IPS DF 6.9 (cell line): ENCODE data around the gene MPHOSPH8.
A peak's percentile ranks its signal among the peaks of the same experiment; 100 is the strongest.
"Not testable (repeated sequence)": the region's sequence is repeated elsewhere in the genome, so short reads cannot be mapped to it uniquely, and the experiment has no call there.

Experiments
- DNase-seq: peaks from one replicate; pipeline ENCODE4 v3.0.0-alpha.2; 2013; ENCODE audit warnings: low read depth, low spot score
- H3K27ac ChIP-seq: one replicate; pipeline ENCODE4 v1.5.1; 2013; ENCODE audit warnings: low read length, control low read depth
- H3K27me3 ChIP-seq: 2 replicates; pipeline ENCODE4 v1.6.1; 2013; ENCODE audit warnings: mild to moderate bottlenecking, low read length; ENCODE audit not compliant: control insufficient read depth, insufficient read depth
- H3K36me3 ChIP-seq: 2 replicates; pipeline ENCODE4 v1.6.1; 2013; ENCODE audit warnings: low read length; ENCODE audit not compliant: control insufficient read depth, insufficient read depth
- H3K4me1 ChIP-seq: 2 replicates; pipeline ENCODE4 v1.6.1; 2013; ENCODE audit warnings: low read length; ENCODE audit not compliant: control insufficient read depth, insufficient read depth
- H3K4me3 ChIP-seq: 2 replicates; pipeline ENCODE4 v1.5.1; 2013; ENCODE audit warnings: mild to moderate bottlenecking, low read length
- H3K9me3 ChIP-seq: 2 replicates; pipeline ENCODE4 v1.6.1; 2013; ENCODE audit warnings: low read length, inconsistent platforms; ENCODE audit not compliant: control insufficient read depth, insufficient read depth
- WGBS: extraction: QIAGEN DNeasy Blood & Tissue Kit; methylation state at CpG from one replicate; pipeline ENCODE4 v1.1.7; 2013; ENCODE audit warnings: mixed read lengths, missing lambda C conversion rate; ENCODE audit not compliant: insufficient read length, insufficient coverage; 5-methylcytosine and 5-hydroxymethylcytosine counted together

Gene MPHOSPH8

GRCh38 chr13:19624265-19624664 lies 9.2 kb upstream of the MPHOSPH8 start:
- no peaks in the 10 kb centered on the region for H3K4me1 ChIP-seq
- H3K4me3 ChIP-seq: no peak overlapping the region
- no peak overlapping the region for H3K27ac ChIP-seq
- WGBS: no CpG with 5 or more reads among the region's 2 CpGs
- no peaks in the 10 kb centered on the region; the same call in 1 of the 2 replicates for H3K27me3 ChIP-seq
- no peaks in the 10 kb centered on the region for H3K36me3 ChIP-seq
- no peak for DNase-seq
- no peaks in the 10 kb centered on the region; the same call in 1 of the 2 replicates for H3K9me3 ChIP-seq

GRCh38 chr13:19632915-19633478 lies 462 bp upstream of the MPHOSPH8 start:
- DNase-seq: no peak
- WGBS: no CpG with 5 or more reads among the region's 25 CpGs
- no peaks in the 10 kb centered on the region for H3K4me1 ChIP-seq
- no peaks in the 10 kb centered on the region for H3K27me3 ChIP-seq
- peak overlapping the region; percentile 40; the same call in 1 of the 2 replicates for H3K4me3 ChIP-seq
- no peaks in the 10 kb centered on the region for H3K36me3 ChIP-seq
- no peak overlapping the region for H3K27ac ChIP-seq
- no peaks in the 10 kb centered on the region for H3K9me3 ChIP-seq

- DNase-seq: no peak
- Histone ChIP-seq H3K4me3 (peak overlapping the region; percentile 80), H3K9me3 (no peaks in the 10 kb centered on the region), H3K27ac (no peak overlapping the region), H3K4me1 (no peaks in the 10 kb centered on the region), H3K36me3 (no peaks in the 10 kb centered on the region), H3K27me3 (no peaks in the 10 kb centered on the region)
- WGBS: no CpG with 5 or more reads among the region's 12 CpGs
Observed at GRCh38 chr13:19634256-19634740, 839 bp downstream of the MPHOSPH8 start.

DNA sequence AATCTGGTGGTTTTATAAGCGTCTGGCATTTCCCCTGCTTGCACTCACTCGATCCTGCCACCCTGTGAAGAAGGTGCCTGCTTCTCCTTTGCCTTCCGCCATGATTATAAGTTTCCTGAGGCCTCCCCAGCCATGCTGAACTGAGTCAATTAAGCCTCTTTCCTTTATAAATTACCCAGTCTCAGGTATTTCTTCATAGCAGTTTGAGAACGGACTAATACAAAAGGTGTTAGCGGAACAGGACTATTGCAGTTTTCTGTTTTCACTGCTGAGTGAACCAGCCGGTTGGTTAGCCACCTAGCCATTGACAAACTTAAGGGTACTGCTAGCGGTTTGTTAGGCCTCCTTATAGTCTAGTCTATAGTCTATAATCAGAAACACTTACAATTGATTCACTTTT lies 2.5 kb downstream of the MPHOSPH8 start:
- not testable (repeated sequence) for DNase-seq
- WGBS: no CpG with 5 or more reads among the region's 7 CpGs

DNA sequence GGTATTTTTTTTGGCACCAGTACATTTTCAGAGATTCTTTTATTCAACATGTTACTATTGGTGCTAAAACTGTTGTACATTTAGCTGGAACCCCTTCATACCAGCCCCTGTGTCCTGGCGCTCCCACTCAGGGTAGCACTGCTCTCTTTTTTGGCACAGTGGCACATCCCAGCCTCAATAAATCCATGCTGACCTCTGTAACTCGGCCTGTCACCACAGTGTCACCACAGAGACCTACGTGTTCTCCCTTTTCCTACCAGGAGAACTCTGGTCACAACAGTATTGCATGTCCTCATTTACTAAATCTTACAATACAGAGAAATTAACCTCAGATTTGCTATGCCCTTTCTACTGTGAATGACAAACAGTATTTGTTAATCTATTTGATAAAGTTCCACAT lies 10.2 kb downstream of the MPHOSPH8 start:
- WGBS: no CpG with 5 or more reads among the region's 3 CpGs
- DNase-seq: no peak
- H3K36me3 ChIP-seq: no peaks in the 10 kb centered on the region
- no peaks in the 10 kb centered on the region for H3K27me3 ChIP-seq
- H3K9me3 ChIP-seq: no peaks in the 10 kb centered on the region
- H3K4me3 ChIP-seq: no peak overlapping the region
- no peak overlapping the region for H3K27ac ChIP-seq
- H3K4me1 ChIP-seq: no peaks in the 10 kb centered on the region

More for the DNA sequence above, 2.5 kb downstream of the MPHOSPH8 start:
- H3K4me1 ChIP-seq, H3K27ac ChIP-seq, H3K4me3 ChIP-seq, H3K9me3 ChIP-seq, H3K36me3 ChIP-seq, H3K27me3 ChIP-seq: not testable (repeated sequence)

DNA sequence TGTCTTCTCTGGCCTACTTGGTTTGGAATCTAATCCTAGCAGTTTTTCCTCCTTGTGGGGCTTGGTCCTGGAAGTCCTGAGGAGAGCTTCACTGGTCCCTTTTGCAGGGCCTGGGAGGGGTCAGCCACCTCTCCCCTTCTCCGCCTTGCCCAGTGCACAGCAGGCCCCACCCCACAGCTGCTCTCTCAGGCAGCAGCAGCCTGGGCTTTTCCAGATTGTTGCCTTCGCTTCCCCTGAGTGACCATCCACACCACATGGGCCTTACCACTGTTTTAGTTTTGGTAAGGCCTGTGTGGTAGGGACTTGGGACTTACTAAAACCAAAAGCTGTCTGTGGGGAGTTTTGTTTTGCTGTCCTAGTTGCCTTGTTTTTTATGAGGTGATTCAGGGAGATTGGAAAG lies 11.5 kb downstream of the MPHOSPH8 start:
- WGBS: no CpG with 5 or more reads among the region's 2 CpGs
- no peak for DNase-seq
- Histone ChIP-seq H3K9me3 (no peaks in the 10 kb centered on the region), H3K4me3 (no peak overlapping the region), H3K27ac (no peak overlapping the region), H3K4me1 (no peaks in the 10 kb centered on the region), H3K36me3 (no peaks in the 10 kb centered on the region), H3K27me3 (no peaks in the 10 kb centered on the region)

GRCh38 chr13:19646063-19646462 lies 12.6 kb downstream of the MPHOSPH8 start:
- no peak for DNase-seq
- Histone ChIP-seq H3K4me3 (no peak overlapping the region), H3K27ac (no peak overlapping the region), H3K4me1 (no peaks in the 10 kb centered on the region), H3K9me3 (no peaks in the 10 kb centered on the region), H3K36me3 (no peaks in the 10 kb centered on the region), H3K27me3 (no peaks in the 10 kb centered on the region)
- no CpG with 5 or more reads among the region's 4 CpGs for WGBS

DNA sequence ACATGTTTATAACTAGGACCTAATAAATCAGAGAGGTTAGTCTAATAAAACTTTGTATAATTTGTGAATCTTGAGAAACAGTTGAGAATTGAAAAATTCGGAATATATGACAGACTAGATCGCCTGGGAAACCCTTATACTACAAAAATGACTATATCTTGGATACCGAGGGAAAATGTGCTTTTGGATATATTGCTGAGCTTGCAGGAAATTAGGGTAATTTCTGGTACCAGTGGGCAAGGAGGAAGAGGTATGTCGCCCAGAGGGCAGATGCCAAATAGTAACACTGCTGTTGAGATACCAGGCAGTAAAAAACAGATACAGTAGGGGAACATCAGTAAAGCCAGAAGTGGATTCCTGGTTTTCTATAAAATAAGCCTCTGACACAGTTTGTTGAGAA lies 17.3 kb downstream of the MPHOSPH8 start:
- no peak for DNase-seq
- no peak overlapping the region for H3K4me3 ChIP-seq
- no CpG with 5 or more reads among the region's 4 CpGs for WGBS
- no peak overlapping the region for H3K27ac ChIP-seq
- H3K4me1 ChIP-seq: no peaks in the 10 kb centered on the region
- H3K36me3 ChIP-seq: no peaks in the 10 kb centered on the region
- H3K9me3 ChIP-seq: no peaks in the 10 kb centered on the region
- H3K27me3 ChIP-seq: no peaks in the 10 kb centered on the region

DNA sequence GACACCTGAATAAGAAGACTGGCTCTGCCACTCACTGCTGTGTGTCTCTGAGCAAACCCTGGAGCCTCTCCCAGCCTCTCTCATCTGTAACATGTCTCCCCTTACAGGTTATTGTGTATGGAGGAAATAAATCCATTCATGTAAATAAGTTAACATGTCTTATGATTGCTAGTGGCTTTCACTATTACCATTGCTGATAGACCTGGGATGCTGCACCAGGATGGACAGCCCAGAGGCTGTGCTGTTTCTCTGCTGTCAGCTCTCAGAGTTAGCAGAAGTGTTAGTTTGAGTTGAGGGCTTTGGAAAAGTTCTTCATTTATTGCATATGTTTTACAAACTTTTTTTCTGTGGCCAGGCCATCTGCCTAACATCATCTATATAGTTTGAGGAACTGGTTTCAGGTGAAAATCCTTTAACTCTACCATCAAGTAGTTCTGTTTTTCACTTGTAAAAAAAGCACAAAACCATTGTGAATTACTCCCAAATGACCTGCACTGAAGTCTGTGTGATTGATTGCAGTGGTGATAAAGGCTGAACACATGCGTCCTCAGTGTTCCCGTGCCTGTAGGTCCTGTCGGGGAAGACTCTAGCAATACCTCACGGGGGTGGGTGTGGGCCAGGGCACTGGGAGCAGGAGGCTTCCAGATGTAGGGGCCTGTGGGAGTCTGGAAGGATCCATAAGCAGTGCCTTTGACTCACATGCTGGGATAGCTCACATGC lies 24.6 kb downstream of the MPHOSPH8 start:
- no CpG with 5 or more reads among the region's 4 CpGs for WGBS
- H3K27me3 ChIP-seq: no peaks in the 10 kb centered on the region
- H3K9me3 ChIP-seq: no peaks in the 10 kb centered on the region
- H3K36me3 ChIP-seq: peaks cover under 1% of the 10 kb centered on the region; the same call in 1 of the 2 replicates
- DNase-seq: no peak
- no peaks in the 10 kb centered on the region for H3K4me1 ChIP-seq
- H3K4me3 ChIP-seq: no peak overlapping the region
- no peak overlapping the region for H3K27ac ChIP-seq

DNA sequence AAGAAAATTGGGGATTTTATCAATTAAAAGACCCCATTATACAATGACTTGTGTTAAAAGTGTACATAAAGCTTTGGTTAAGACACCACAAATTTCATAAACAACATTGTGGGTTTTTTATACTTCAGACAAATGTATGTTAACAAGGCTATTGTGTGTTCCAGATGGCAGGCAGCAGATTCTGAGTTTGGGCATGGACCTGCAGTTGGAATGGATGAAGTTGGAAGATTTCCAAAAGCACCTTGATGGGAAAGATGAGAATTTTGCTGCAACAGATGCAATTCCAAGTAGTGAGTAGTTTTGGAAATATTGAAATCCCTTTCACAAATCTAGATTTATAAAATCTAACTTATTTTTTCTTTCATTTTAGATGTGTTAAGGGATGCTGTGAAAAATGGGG lies 25.4 kb downstream of the MPHOSPH8 start:
- no peaks in the 10 kb centered on the region for H3K27me3 ChIP-seq
- peaks cover 8% of the 10 kb centered on the region for H3K36me3 ChIP-seq
- DNase-seq: no peak
- no peaks in the 10 kb centered on the region for H3K9me3 ChIP-seq
- no peak overlapping the region for H3K4me3 ChIP-seq
- no peaks in the 10 kb centered on the region for H3K4me1 ChIP-seq
- H3K27ac ChIP-seq: no peak overlapping the region

GRCh38 chr13:19661126-19661525 lies 27.7 kb downstream of the MPHOSPH8 start:
- no peak for DNase-seq
- Histone ChIP-seq H3K27ac (no peak overlapping the region), H3K36me3 (peaks cover 8% of the 10 kb centered on the region), H3K9me3 (no peaks in the 10 kb centered on the region), H3K4me1 (no peaks in the 10 kb centered on the region), H3K4me3 (no peak overlapping the region), H3K27me3 (no peaks in the 10 kb centered on the region)
- WGBS: no CpG with 5 or more reads among the region's 2 CpGs
